ENCODE results near the gene SEMA3C.

The SEMA3C gene

GRCh38 chr7:80891259-80891544 lies 27.6 kb downstream of the SEMA3C start:
- in situ Hi-C loops (cut with HindIII; ENCODE audit: low sequenced_read_pairs): no loop called here
- H3K4me3 ChIP-seq (ENCODE audit: low read depth, low read length): no peak overlapping the region
- TF ChIP-seq, protein P1, sequence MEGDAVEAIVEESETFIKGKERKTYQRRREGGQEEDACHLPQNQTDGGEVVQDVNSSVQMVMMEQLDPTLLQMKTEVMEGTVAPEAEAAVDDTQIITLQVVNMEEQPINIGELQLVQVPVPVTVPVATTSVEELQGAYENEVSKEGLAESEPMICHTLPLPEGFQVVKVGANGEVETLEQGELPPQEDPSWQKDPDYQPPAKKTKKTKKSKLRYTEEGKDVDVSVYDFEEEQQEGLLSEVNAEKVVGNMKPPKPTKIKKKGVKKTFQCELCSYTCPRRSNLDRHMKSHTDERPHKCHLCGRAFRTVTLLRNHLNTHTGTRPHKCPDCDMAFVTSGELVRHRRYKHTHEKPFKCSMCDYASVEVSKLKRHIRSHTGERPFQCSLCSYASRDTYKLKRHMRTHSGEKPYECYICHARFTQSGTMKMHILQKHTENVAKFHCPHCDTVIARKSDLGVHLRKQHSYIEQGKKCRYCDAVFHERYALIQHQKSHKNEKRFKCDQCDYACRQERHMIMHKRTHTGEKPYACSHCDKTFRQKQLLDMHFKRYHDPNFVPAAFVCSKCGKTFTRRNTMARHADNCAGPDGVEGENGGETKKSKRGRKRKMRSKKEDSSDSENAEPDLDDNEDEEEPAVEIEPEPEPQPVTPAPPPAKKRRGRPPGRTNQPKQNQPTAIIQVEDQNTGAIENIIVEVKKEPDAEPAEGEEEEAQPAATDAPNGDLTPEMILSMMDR (IDR thresholded peaks at IDR 0.05; ENCODE audit: low read depth, low read length, missing control alignments): no peak
- DNase-seq (ENCODE audit: low read depth): no peak

DNA sequence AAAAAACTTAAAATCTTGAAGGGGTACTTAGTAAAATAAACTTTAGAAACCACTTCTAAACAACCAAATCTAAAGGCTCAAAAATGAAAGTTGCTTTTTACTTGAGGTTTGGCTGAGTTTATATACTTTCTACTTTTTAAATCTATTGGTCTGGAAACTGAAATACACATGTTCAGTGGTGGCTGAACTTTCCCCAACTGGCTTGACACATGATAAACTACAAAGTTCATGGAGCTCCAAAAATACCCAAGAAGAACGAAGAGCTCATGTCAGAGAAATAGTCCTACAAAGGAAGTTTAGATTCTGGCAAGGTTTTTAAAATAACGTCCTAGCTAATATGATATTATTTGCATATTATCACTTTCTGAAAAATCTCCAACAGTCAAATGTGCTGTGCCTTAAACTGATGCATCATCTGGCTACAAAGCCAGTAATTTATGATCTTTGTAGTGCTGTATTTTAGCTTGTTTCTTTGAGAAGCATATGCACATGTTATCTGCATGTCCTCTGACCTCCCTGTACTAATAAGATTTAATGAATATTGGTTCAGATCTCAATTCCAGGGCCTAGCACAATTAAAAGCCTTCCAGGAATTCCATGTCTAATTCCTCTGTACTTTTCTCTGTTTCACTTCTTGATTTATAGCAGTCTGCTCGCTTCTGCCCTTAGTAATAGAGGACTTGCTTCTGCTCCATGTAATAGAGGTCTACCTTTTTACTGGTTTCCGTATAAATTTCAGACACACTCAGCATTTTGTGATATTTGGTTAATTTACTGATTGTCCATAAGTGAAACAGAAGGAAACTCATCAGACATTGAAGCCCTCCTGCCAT lies 28.2 kb downstream of the SEMA3C start:
- TF ChIP-seq, protein P1 (IDR thresholded peaks at IDR 0.05; ENCODE audit: low read depth, low read length, missing control alignments): no peak
- DNase-seq (ENCODE audit: low read depth): peak; percentile 38
- H3K4me3 ChIP-seq (ENCODE audit: low read depth, low read length): no peak overlapping the region
- in situ Hi-C loops (cut with HindIII; ENCODE audit: low sequenced_read_pairs): no loop called here

GRCh38 chr7:80889525-80889924 lies 29.3 kb downstream of the SEMA3C start:
- DNase-seq (ENCODE audit: low read depth): no peak
- no peak overlapping the region for H3K4me3 ChIP-seq (ENCODE audit: low read depth, low read length)
- in situ Hi-C loops (cut with HindIII; ENCODE audit: low sequenced_read_pairs): no loop called here
- TF ChIP-seq, protein P1 (IDR thresholded peaks at IDR 0.05; ENCODE audit: low read depth, low read length, missing control alignments): no peak

- in situ Hi-C loops (cut with HindIII; ENCODE audit: low sequenced_read_pairs): no loop called here
- H3K4me3 ChIP-seq (ENCODE audit: low read depth, low read length): no peak overlapping the region
- TF ChIP-seq, protein P1 (IDR thresholded peaks at IDR 0.05; ENCODE audit: low read depth, low read length, missing control alignments): no peak
- no peak for DNase-seq (ENCODE audit: low read depth)
Measured at GRCh38 chr7:80885757-80886156, 33.1 kb downstream of the SEMA3C start.

DNA sequence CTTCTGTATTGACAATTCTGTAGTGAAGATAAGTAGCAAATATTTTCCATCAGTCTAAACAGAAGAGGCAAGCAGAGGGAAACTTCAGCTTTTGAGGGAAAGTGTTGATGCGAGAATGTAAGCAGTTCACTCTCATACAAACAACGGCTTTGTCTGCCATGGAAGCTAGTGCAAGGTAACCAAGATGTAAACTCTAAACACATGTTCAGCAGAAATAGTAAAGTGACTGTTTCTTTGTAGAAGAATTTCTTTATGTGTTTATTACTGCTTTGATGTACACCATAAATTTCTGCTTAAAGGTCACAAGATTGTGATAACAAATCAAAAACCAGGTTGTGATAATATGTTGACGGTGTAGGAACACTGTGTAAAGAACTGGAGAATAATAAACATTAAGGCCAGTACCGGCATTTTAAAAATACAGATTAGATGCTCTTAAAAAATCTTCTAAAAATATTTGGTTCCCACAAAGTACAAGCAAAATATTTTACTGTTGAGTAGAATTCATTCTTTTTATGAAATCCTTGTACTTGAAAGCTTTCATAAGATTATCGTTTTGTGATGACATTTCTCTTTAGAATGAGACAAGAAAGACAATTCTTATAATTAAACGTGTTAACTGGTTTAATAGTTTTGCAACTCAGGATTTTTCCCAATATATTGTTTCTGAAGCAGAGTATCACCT lies 34.2 kb downstream of the SEMA3C start:
- H3K4me3 ChIP-seq (ENCODE audit: low read depth, low read length): no peak overlapping the region
- no peak for DNase-seq (ENCODE audit: low read depth)
- TF ChIP-seq, protein P1 (IDR thresholded peaks at IDR 0.05; ENCODE audit: low read depth, low read length, missing control alignments): no peak

DNA sequence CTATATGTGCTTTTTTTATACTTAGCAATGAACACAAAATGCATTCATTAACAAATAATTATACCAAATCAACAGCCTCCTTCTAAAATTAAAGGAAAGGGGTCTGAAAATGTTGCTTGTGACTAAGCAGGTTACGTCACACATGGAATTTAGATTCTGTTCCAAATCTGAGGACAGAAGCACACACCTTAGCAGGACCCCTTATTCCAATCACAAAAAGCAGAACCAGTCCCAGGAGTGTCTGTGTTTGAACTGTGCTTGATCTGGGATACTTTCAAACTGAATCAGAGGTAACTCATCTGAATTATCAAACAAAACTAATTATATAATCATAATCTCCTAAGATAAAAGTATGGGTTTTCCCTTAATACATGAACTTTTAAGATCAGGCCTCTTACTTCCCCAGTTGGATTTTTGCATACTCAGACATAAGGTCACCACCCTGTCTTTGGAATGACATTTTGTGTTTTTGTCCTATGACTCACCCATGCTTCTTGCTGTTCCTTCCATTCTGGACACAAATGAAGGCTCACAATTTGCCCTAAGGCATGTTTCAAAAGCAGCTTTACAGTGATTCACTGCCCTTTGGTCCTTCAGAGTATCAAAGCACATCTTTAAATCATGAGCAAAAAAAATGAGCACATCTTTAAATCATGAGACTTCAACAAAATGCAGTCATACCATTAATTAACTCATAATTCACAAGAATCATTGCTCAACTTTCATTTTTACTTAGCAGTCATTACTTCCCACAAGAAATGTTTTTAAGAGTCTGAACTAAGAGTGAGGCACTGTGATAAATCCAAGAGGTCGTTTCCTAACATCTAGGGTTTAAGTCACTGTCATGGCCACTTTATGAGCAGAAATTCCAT lies 35.5 kb downstream of the SEMA3C start:
- TF ChIP-seq, protein P1 (IDR thresholded peaks at IDR 0.05; ENCODE audit: low read depth, low read length, missing control alignments): no peak
- DNase-seq (ENCODE audit: low read depth): peak; percentile 87
- in situ Hi-C loops (cut with HindIII; ENCODE audit: low sequenced_read_pairs): no loop called here
- no peak overlapping the region for H3K4me3 ChIP-seq (ENCODE audit: low read depth, low read length)

More for the DNA sequence above, 34.2 kb downstream of the SEMA3C start:
- in situ Hi-C loops (cut with HindIII; ENCODE audit: low sequenced_read_pairs): no loop called here

Data from astrocyte of the cerebellum (primary cell).